HG02981 (cell line): ENCODE measurements around the gene SLC38A10.

Source experiments
- ATAC-seq: cut with Tn5 transposase; IDR thresholded peaks from one replicate; pipeline ENCODE4 v1.9.1; 2021; ENCODE audit warnings: mild to moderate bottlenecking, moderate library complexity; ENCODE audit not compliant: unreplicated experiment

The SLC38A10 gene

GRCh38 chr17:81279278-81280275, 15.5 kb downstream of the SLC38A10 start:
- no peak for ATAC-seq

DNA sequence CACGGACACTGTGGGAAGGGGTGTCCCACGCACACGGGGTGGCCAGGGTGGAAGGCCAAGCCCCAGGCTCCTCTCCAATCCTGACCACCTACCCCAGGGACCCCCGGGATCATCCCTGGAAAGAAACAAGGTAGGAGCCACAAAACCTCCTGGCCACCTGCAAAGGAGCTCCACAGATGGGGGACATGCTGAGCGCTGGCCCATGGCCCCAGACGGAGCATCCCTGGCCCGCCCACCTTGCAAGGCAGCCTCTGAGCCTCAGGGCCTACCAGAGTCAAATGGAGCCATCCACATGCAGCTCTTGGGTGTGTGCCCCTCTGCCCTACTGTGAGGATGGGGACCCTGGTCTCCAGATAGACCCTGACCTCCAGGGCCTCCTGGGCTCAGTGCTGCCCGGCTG, 16.3 kb downstream of the SLC38A10 start:
- ATAC-seq: no peak

GRCh38 chr17:81277946-81278693, 17.0 kb downstream of the SLC38A10 start:
- ATAC-seq: no peak

GRCh38 chr17:81277421-81277820, 17.7 kb downstream of the SLC38A10 start:
- ATAC-seq: no peak

GRCh38 chr17:81276781-81277180, 18.3 kb downstream of the SLC38A10 start:
- ATAC-seq: no peak

GRCh38 chr17:81274471-81274855, 20.6 kb downstream of the SLC38A10 start:
- no peak for ATAC-seq

DNA sequence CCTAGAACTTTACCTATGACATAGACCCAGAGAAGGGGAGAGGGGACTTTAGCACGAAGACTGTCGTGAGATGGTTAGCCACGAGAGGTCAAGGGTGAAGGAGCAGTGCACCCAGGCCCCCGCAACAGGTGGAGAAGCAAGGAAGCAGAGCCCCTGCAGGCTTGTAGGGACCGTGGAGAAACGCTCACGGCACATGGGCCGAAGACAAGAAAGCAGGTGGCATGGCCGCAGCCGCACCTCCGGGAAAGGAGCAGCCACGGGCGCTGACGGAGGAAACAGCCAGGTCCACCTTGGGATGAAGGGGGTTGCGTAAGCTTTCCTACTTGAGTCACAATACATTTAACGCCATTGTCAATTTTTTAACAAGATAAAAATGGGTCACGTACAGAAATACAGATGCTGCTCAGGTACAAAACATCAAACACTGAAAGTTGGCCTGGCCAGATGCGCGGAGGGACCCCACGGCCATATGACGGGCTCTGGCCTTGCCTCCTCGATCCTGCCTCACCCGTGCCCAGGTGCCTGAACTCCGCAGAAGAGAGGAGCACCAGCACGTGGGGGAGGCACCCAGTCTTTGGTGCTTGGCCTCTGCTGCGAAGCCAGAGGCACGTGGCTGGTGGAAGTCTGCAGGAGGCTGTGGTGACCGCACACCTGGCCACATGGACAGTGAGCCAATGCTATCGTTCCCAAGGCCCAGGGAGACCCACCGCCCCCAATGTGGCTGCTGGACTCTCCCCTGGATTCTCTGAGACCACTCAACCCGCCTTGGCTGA, 21.2 kb downstream of the SLC38A10 start:
- ATAC-seq: no peak

DNA sequence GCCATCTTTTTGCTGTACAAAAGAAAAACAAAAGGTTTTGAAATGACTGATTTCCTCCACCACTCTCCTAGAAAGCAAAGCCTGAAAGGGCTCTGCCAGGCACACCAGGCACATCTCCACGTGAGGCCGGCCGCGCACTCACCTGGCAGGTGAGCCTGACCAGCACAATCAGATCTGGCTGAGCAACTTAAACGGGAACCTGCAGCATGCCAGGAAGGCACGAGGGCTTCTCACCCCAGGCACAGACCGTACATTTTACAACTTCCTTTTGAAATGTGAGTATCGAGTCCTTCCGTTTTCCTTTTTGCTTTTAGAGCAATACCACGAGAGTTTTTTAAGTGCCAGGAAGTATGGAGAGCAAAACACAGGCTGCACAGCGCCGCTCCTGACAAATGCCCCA, 22.5 kb downstream of the SLC38A10 start:
- ATAC-seq: no peak

DNA sequence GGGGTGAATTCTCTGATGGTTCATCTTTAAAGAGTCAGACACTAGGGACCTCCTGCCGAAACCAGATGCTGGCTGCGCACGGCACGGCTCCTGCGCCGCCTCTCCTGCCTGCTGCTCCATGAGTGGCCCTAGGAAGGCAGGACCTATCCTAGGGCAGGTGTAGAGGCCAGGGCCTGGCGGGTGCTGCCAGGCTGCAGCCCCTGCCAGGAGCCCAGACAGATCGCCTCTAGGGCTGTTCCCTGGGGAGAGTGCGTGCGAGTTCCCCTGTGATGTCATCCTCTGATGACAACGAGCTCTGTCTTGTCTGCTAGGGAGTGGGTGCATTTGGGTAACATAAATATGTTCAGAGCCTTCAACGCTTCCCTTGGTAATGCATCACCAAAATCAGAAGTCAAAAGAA, 23.9 kb downstream of the SLC38A10 start:
- ATAC-seq: no peak

DNA sequence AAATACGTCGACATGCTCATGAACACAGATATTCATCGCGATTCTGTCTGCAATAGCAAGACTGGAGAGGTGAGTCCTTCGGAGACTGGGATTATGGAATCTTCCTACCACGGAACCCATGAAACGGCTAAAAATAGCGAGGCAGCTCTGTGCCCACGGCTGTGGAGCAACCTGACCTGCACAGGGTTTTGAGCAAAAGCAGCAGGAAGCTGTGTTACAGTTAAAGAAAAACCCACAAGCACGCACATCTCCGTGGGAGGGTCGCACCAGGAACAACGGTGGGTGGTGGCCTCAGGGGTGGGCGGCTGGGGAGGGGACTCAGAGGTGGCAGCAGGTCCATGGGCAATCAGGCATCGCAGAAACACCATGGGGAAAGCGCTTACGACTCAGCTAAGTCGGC, 24.8 kb downstream of the SLC38A10 start:
- no peak for ATAC-seq

DNA sequence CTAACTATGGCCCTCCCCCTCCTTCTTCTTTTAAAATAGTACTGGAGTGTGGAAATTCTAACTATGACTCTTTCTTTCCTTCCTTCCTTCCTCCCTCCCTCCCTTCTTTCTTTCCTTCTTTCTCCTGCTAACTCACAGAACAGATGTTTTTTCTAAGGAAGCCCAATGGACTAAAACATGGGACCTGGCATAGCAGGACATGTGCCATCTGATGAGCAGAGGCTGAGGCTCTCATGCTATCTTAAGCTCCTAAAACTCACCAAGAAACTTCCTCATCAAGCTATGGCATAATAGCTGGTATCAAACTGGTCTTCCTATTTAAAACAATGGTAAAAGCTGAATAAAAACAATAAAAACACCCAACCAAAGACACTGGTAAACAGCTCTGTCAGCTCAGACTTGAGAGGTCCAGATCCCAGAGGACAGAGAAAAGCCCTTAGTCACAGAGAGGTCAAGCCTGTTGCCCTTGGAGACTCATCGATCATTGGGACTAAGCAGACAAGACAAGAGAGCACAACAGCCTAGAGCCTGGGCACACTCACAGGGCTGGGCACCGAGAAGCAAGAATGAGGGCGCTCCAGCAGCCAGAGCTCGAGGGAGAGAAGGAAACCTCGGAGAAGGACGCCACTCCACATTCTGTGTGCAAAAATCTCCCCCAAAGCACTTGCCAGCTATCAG, 27.6 kb downstream of the SLC38A10 start:
- no peak for ATAC-seq

DNA sequence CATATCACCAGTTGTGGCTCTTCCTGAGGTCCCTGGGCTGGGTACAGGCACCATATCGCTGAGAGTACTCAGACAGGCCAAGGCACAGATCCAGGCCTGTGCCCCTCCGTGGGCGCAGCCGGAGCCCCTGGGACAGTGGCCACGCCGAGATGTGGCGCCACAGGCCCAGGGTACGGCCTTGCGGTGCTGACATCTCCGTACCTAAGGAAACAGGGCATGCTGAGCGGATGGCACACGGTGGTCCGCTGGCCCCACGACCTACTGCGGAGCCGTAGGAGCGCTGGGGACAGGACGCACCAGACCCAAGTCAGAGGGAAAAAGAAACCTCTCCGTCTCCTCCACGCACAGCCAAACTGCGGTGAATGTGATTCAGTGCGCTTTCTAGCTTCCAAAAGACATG, 29.5 kb downstream of the SLC38A10 start:
- ATAC-seq: no peak

- ATAC-seq: no peak
These were observed 30.5 kb downstream of the SLC38A10 start for GRCh38 chr17:81264640-81265039.

GRCh38 chr17:81263371-81264181, 31.5 kb downstream of the SLC38A10 start:
- no peak for ATAC-seq

GRCh38 chr17:81261582-81262336, 33.3 kb downstream of the SLC38A10 start:
- no peak for ATAC-seq

- no peak for ATAC-seq
These were observed 34.0 kb downstream of the SLC38A10 start for GRCh38 chr17:81261096-81261495.

DNA sequence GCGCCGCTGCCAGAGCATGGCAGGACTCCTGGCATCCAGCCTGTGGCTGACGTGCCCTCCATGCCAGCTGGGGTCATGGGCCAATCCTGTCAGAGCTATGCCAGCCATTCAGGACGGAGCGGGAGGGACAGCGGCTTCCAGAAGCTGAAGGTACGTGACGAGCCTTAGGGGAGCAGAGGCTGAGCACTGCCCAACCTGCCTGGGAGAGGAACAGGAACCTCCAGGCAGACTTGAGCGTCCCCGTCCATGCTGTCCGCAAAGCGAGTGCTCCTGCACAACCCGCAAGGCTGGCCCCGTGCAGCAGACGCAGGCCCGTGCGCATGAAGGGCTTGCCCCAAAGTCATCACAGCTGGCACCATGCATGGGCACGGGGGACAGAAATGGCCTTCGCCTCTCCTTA, 34.5 kb downstream of the SLC38A10 start:
- ATAC-seq: no peak

- no peak for ATAC-seq
These were observed 34.9 kb downstream of the SLC38A10 start for GRCh38 chr17:81260171-81260570.

DNA sequence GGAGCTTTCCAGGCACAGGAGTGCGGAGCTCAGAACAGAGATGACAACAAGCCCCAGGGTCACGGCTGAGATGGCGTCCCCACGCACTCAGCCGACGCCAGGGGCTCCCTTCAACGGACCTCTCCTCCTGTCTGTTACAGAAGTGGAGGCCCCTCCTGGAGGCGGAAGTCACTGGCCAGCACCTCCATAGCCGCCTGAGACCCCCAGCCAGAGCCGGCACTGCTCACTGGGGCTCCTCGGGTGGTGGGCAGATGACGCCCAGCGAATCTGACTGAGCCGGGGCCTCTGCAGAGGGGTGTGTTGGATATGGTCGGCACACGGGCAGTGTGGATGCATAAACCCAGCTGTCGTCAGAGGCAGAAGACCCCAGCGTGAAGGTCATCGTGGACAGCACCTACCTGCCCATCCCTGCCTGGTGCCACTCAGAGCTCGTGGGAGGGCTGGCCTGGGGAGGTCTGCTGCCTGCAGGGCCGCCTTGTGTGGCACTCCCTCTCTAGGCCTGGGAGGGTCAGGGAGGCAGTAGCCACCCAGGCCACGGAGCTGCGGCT, 36.0 kb downstream of the SLC38A10 start:
- ATAC-seq: no peak
